ENCODE results near the gene SLC25A47. TPM values are rescaled to one million over a fixed set of nuclear protein-coding genes. Genes with fewer than 3 reads are reported as not detected.

The SLC25A47 gene
- total and polyA plus RNA-seq, 2 donors (not counting 3 experiments of a cell fraction or from before 2014, with no cell fraction given), result not detected

DNA sequence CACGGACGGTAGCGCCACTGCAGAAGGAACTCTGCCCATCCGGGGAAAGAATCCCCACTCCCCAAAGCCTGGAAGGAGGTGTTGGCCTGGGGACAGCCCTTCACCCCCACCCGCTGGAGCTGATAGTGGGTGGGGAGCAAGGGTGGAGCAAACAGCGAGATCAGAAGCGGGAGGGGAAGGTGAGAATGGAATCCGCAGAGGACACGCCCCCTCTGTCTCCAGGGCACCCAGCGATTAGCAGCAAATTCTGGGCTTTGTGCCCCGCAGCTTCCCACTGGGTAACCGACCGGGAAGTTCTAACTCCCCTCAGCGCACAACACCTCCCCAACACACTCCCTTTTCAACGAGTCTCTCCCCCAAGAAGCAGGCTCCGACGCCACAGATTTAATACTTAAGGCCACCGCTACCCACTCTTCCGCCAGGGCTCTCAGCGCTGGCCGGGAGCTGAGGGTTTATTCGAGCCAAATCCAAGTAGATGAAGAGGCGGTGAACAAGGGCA, 18.3 kb upstream of the SLC25A47 start:
- peak; percentile 51 for DNase-seq (ENCODE audit: low read depth, low spot score)
- peaks cover 21% of the 10 kb centered on the region for H3K4me1 ChIP-seq (ENCODE audit: control insufficient read depth, extremely low read depth, insufficient read depth, low read length)
- no peaks in the 10 kb centered on the region for H3K27me3 ChIP-seq (ENCODE audit: control insufficient read depth in 2 of 2, insufficient read depth in 2 of 2, low read length in 2 of 2)

More for the DNA sequence above, 18.3 kb upstream of the SLC25A47 start:
- BruUV-seq (replicated peaks), result TSS peak; percentile 22
- Histone ChIP-seq H3K4me2 (ENCODE audit: insufficient read depth, low read length) (peak overlapping the region; percentile 60), H4K20me1 (replicated peaks; ENCODE audit: control insufficient read depth, extremely low read depth, insufficient read depth, low read length) (no peaks in the 10 kb centered on the region), H3K27ac (ENCODE audit: insufficient read depth, low read depth, low read length) (no peak overlapping the region), H3K9me1 (replicated peaks; ENCODE audit: control insufficient read depth, extremely low read depth, insufficient read depth, low read length) (no peaks in the 10 kb centered on the region), H3K9me3 (replicated peaks; ENCODE audit: control insufficient read depth, insufficient read depth, low read length) (no peaks in the 10 kb centered on the region), H3K79me2 (ENCODE audit: control insufficient read depth, insufficient read depth, low read length) (peaks cover 10% of the 10 kb centered on the region), H3K9ac (replicated peaks; ENCODE audit: extremely low read depth, insufficient read depth, low read length) (peak overlapping the region; percentile 29), H3K36me3 (ENCODE audit: control insufficient read depth in 2 of 2, extremely low read depth in 1 of 2, insufficient read depth in 2 of 2, low read length in 2 of 2) (no peaks in the 10 kb centered on the region), H2AFZ (ENCODE audit: low read depth, low read length) (no peak overlapping the region), H3K4me3 (replicated peaks in 1 of 3; ENCODE audit: insufficient read depth in 1 of 3, low read depth in 1 of 3, low read length in 3 of 3) (peak overlapping the region; percentile 54 to 89 (median 61))
- ChIA-PET CTCF (interaction anchor here (0.6 to 1.4 kb wide), 3 partner anchors 8 to 73 kb away, joined by 4 to 10 read pairs (median 4); no protein-coding TSS in a partner anchor), POLR2A (no interaction called here)
- dilution Hi-C loops (cut with MboI; ENCODE audit: extremely low pct_ligation_motif_present, low sequenced_read_pairs), result no loop called here
- no peak for TF ChIP-seq EZH2 (IDR thresholded peaks at IDR 0.05; ENCODE audit: borderline replicate concordance, low read depth, low read length, severe bottlenecking)
- no peak for TF ChIP-seq FOS (IDR thresholded peaks at IDR 0.05; ENCODE audit: borderline replicate concordance, insufficient read depth, low read length)
- TF ChIP-seq POLR2A (IDR thresholded peaks at IDR 0.05; ENCODE audit: low read depth, low read length), result no peak
- TF ChIP-seq, protein P1, sequence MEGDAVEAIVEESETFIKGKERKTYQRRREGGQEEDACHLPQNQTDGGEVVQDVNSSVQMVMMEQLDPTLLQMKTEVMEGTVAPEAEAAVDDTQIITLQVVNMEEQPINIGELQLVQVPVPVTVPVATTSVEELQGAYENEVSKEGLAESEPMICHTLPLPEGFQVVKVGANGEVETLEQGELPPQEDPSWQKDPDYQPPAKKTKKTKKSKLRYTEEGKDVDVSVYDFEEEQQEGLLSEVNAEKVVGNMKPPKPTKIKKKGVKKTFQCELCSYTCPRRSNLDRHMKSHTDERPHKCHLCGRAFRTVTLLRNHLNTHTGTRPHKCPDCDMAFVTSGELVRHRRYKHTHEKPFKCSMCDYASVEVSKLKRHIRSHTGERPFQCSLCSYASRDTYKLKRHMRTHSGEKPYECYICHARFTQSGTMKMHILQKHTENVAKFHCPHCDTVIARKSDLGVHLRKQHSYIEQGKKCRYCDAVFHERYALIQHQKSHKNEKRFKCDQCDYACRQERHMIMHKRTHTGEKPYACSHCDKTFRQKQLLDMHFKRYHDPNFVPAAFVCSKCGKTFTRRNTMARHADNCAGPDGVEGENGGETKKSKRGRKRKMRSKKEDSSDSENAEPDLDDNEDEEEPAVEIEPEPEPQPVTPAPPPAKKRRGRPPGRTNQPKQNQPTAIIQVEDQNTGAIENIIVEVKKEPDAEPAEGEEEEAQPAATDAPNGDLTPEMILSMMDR (IDR thresholded peaks at IDR 0.05; ENCODE audit: extremely low read depth in 1 of 2, insufficient read depth in 1 of 2, low read depth in 1 of 2, low read length in 2 of 2), result no peak
- no peak for TF ChIP-seq JUN (IDR thresholded peaks at IDR 0.05; ENCODE audit: borderline replicate concordance, insufficient read depth, insufficient read length, low read depth)
- no peak for TF ChIP-seq GATA2 (IDR thresholded peaks at IDR 0.05; ENCODE audit: insufficient read depth, insufficient read length, low read depth, low read length)
- no peak for TF ChIP-seq POLR2AphosphoS5 (IDR thresholded peaks at IDR 0.05; ENCODE audit: insufficient read depth, low read depth, low read length)
- no peak for TF ChIP-seq MYC (IDR thresholded peaks at IDR 0.05; ENCODE audit: low read depth, low read length)
- TF ChIP-seq, protein P2, sequence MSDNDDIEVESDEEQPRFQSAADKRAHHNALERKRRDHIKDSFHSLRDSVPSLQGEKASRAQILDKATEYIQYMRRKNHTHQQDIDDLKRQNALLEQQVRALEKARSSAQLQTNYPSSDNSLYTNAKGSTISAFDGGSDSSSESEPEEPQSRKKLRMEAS (IDR thresholded peaks at IDR 0.05; ENCODE audit: insufficient read depth, insufficient read length), result no peak
- peak; percentile 77 for FAIRE-seq
- intact Hi-C loops (cut with micrococcal nuclease), result loop anchor here (1.0 to 10.0 kb wide), 3 partner anchors 14 to 350 kb away; no protein-coding TSS in a partner anchor
